ENCODE results near the gene COMMD4. TPM values are rescaled to one million over a fixed set of nuclear protein-coding genes. Genes with fewer than 3 reads are reported as not detected.

Gene COMMD4
- total and polyA plus RNA-seq, 2 donors (not counting 3 experiments of a cell fraction or from before 2014, with no cell fraction given): 114 to 244 TPM

GRCh38 chr15:75361989-75362641, 26.3 kb downstream of the COMMD4 start:
- no peak overlapping the region for H3K27ac ChIP-seq (ENCODE audit: insufficient read depth, low read depth, low read length)
- no peak overlapping the region for H3K9ac ChIP-seq (replicated peaks; ENCODE audit: extremely low read depth, insufficient read depth, low read length)
- CTCF ChIA-PET: no interaction called here

More at GRCh38 chr15:75361989-75362641, 26.3 kb downstream of the COMMD4 start:
- POLR2A ChIA-PET: interaction anchor here (0.7 kb wide), 1 partner anchor 278 kb away, joined by 3 read pairs; the partner anchor contains the start of gene IMP3
- BruUV-seq (replicated peaks): no TSS peak
- Histone ChIP-seq H2AFZ (ENCODE audit: low read depth, low read length) (no peak overlapping the region), H3K9me3 (replicated peaks; ENCODE audit: control insufficient read depth, insufficient read depth, low read length) (no peaks in the 10 kb centered on the region), H3K9me1 (replicated peaks; ENCODE audit: control insufficient read depth, extremely low read depth, insufficient read depth, low read length) (no peaks in the 10 kb centered on the region), H3K4me3 (replicated peaks in 1 of 3; ENCODE audit: insufficient read depth in 1 of 3, low read depth in 1 of 3, low read length in 3 of 3) (no peak overlapping the region), H3K79me2 (ENCODE audit: control insufficient read depth, insufficient read depth, low read length) (no peaks in the 10 kb centered on the region), H3K36me3 (ENCODE audit: control insufficient read depth in 2 of 2, extremely low read depth in 1 of 2, insufficient read depth in 2 of 2, low read length in 2 of 2) (peaks cover 0 to 57% of the 10 kb centered on the region in 2 experiments), H4K20me1 (replicated peaks; ENCODE audit: control insufficient read depth, extremely low read depth, insufficient read depth, low read length) (no peaks in the 10 kb centered on the region), H3K4me2 (ENCODE audit: insufficient read depth, low read length) (no peak overlapping the region), H3K27me3 (ENCODE audit: control insufficient read depth in 2 of 2, insufficient read depth in 2 of 2, low read length in 2 of 2) (no peaks in the 10 kb centered on the region), H3K4me1 (ENCODE audit: control insufficient read depth, extremely low read depth, insufficient read depth, low read length) (no peaks in the 10 kb centered on the region)
- no peak for FAIRE-seq
- DNase-seq (ENCODE audit: low read depth, low spot score): no peak
- TF ChIP-seq POLR2AphosphoS5 (IDR thresholded peaks at IDR 0.05; ENCODE audit: insufficient read depth, low read depth, low read length): no peak
- TF ChIP-seq MAX (IDR thresholded peaks at IDR 0.05; ENCODE audit: insufficient read depth, insufficient read length): no peak
- no peak for TF ChIP-seq POLR2A (IDR thresholded peaks at IDR 0.05; ENCODE audit: low read depth, low read length)
- no peak for TF ChIP-seq EZH2 (IDR thresholded peaks at IDR 0.05; ENCODE audit: borderline replicate concordance, low read depth, low read length, severe bottlenecking)
- no peak for TF ChIP-seq GATA2 (IDR thresholded peaks at IDR 0.05; ENCODE audit: insufficient read depth, insufficient read length, low read depth, low read length)
- TF ChIP-seq, protein P1, sequence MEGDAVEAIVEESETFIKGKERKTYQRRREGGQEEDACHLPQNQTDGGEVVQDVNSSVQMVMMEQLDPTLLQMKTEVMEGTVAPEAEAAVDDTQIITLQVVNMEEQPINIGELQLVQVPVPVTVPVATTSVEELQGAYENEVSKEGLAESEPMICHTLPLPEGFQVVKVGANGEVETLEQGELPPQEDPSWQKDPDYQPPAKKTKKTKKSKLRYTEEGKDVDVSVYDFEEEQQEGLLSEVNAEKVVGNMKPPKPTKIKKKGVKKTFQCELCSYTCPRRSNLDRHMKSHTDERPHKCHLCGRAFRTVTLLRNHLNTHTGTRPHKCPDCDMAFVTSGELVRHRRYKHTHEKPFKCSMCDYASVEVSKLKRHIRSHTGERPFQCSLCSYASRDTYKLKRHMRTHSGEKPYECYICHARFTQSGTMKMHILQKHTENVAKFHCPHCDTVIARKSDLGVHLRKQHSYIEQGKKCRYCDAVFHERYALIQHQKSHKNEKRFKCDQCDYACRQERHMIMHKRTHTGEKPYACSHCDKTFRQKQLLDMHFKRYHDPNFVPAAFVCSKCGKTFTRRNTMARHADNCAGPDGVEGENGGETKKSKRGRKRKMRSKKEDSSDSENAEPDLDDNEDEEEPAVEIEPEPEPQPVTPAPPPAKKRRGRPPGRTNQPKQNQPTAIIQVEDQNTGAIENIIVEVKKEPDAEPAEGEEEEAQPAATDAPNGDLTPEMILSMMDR (IDR thresholded peaks at IDR 0.05; ENCODE audit: extremely low read depth in 1 of 2, insufficient read depth in 1 of 2, low read depth in 1 of 2, low read length in 2 of 2): no peak
- TF ChIP-seq MYC (IDR thresholded peaks at IDR 0.05; ENCODE audit: low read depth, low read length): no peak
- no peak for TF ChIP-seq JUN (IDR thresholded peaks at IDR 0.05; ENCODE audit: borderline replicate concordance, insufficient read depth, insufficient read length, low read depth)
- no peak for TF ChIP-seq FOS (IDR thresholded peaks at IDR 0.05; ENCODE audit: borderline replicate concordance, insufficient read depth, low read length)
- intact Hi-C loops (cut with micrococcal nuclease): loop anchor here (10.0 kb wide), 1 partner anchor 443 kb away; no protein-coding TSS in a partner anchor
- dilution Hi-C loops (cut with MboI; ENCODE audit: extremely low pct_ligation_motif_present, low sequenced_read_pairs): no loop called here

Data from endothelial cell of umbilical vein (primary cell).